ENCODE measurements around the gene HUNK.

Gene HUNK

GRCh38 chr21:31898933-31899630, 26.3 kb downstream of the HUNK start:
- no peak overlapping the region for H3K4me3 ChIP-seq (ENCODE audit: low read depth, low read length)
- TF ChIP-seq CTCF (IDR thresholded peaks at IDR 0.05; ENCODE audit: low read depth, low read length, missing control alignments) = no peak
- H3K27ac ChIP-seq = no peak overlapping the region
- in situ Hi-C loops (cut with HindIII; ENCODE audit: low pct_ligation_motif_present, low sequenced_read_pairs) = no loop called here
- no peak for DNase-seq
- H3K36me3 ChIP-seq (replicated peaks) = no peaks in the 10 kb centered on the region
- H3K27me3 ChIP-seq (replicated peaks) = no peaks in the 10 kb centered on the region

GRCh38 chr21:31900121-31900895, 27.5 kb downstream of the HUNK start:
- Histone ChIP-seq H3K27me3 (replicated peaks) (no peaks in the 10 kb centered on the region), H3K27ac (no peak overlapping the region), H3K4me3 (ENCODE audit: low read depth, low read length) (no peak overlapping the region), H3K36me3 (replicated peaks) (no peaks in the 10 kb centered on the region)
- no peak for DNase-seq
- no peak for TF ChIP-seq CTCF (IDR thresholded peaks at IDR 0.05; ENCODE audit: low read depth, low read length, missing control alignments)
- in situ Hi-C loops (cut with HindIII; ENCODE audit: low pct_ligation_motif_present, low sequenced_read_pairs) = no loop called here

- Histone ChIP-seq H3K27ac (no peak overlapping the region), H3K4me3 (ENCODE audit: low read depth, low read length) (no peak overlapping the region), H3K27me3 (replicated peaks) (no peaks in the 10 kb centered on the region), H3K36me3 (replicated peaks) (no peaks in the 10 kb centered on the region)
- TF ChIP-seq CTCF (IDR thresholded peaks at IDR 0.05; ENCODE audit: low read depth, low read length, missing control alignments) = no peak
- in situ Hi-C loops (cut with HindIII; ENCODE audit: low pct_ligation_motif_present, low sequenced_read_pairs) = no loop called here
- DNase-seq = no peak
Observed at GRCh38 chr21:31901315-31901714, 28.5 kb downstream of the HUNK start.

- Histone ChIP-seq H3K4me3 (ENCODE audit: low read depth, low read length) (no peak overlapping the region), H3K27ac (no peak overlapping the region), H3K36me3 (replicated peaks) (no peaks in the 10 kb centered on the region), H3K27me3 (replicated peaks) (no peaks in the 10 kb centered on the region)
- TF ChIP-seq CTCF (IDR thresholded peaks at IDR 0.05; ENCODE audit: low read depth, low read length, missing control alignments) = no peak
- in situ Hi-C loops (cut with HindIII; ENCODE audit: low pct_ligation_motif_present, low sequenced_read_pairs) = no loop called here
- DNase-seq = no peak
Observed at GRCh38 chr21:31902438-31902837, 29.6 kb downstream of the HUNK start.

GRCh38 chr21:31903896-31904295, 31.1 kb downstream of the HUNK start:
- in situ Hi-C loops (cut with HindIII; ENCODE audit: low pct_ligation_motif_present, low sequenced_read_pairs) = no loop called here
- no peak for DNase-seq
- TF ChIP-seq CTCF (IDR thresholded peaks at IDR 0.05; ENCODE audit: low read depth, low read length, missing control alignments) = no peak
- Histone ChIP-seq H3K4me3 (ENCODE audit: low read depth, low read length) (no peak overlapping the region), H3K27me3 (replicated peaks) (no peaks in the 10 kb centered on the region), H3K36me3 (replicated peaks) (no peaks in the 10 kb centered on the region), H3K27ac (no peak overlapping the region)

Measured in brain microvascular endothelial cell (primary cell).